ENCODE data around the gene ZYX. TPM values are rescaled to one million over a fixed set of nuclear protein-coding genes. Genes with fewer than 3 reads are reported as not detected.

ZYX gene
- total RNA-seq, 3 donors from 2014 or later (not counting 1 experiment from before 2014, with no cell fraction given) = 168 to 219 (median 186) TPM

GRCh38 chr7:143385891-143386781, 5.0 kb downstream of the ZYX start:
- Histone ChIP-seq H3K27ac (ENCODE audit: low read length) (peak overlapping the region; percentile 64), H3K4me1 (ENCODE audit: control insufficient read depth, insufficient read depth, low read length) (peaks cover 57% of the 10 kb centered on the region), H3K9me3 (ENCODE audit: control insufficient read depth, insufficient read depth, low read length) (no peaks in the 10 kb centered on the region), H3K4me3 (ENCODE audit: low read length) (no peak overlapping the region), H3K27me3 (ENCODE audit: control insufficient read depth, insufficient read depth, low read length) (no peaks in the 10 kb centered on the region), H3K36me3 (ENCODE audit: control insufficient read depth, insufficient read depth, low read length) (peaks cover 43% of the 10 kb centered on the region)
- no peaks in the 10 kb centered on the region for H3K36me3 Mint-ChIP-seq
- H3K27me3 Mint-ChIP-seq (ENCODE audit: low read depth in 2 of 2) = no peaks in the 10 kb centered on the region
- H3K4me3 Mint-ChIP-seq = no peak overlapping the region
- peak; percentile 57 to 70 (median 61) for ATAC-seq
- peaks cover 0 to 18% of the 10 kb centered on the region in 2 donors for H3K4me1 Mint-ChIP-seq
- H3K9me3 Mint-ChIP-seq = no peaks in the 10 kb centered on the region
- TF ChIP-seq CTCF (IDR thresholded peaks at IDR 0.05) = no peak
- 9% methylated on average over 19 of the region's 19 CpGs for WGBS (ENCODE audit: insufficient coverage)
- intact Hi-C loops (cut with micrococcal nuclease) = no loop called here
- no peak overlapping the region for H3K27ac Mint-ChIP-seq
- peak; percentile 43 to 72 for DNase-seq

- Mint-ChIP-seq H3K4me3 (no peak overlapping the region), H3K27ac (peak overlapping the region in 1 of 2 donors; percentile 8), H3K4me1 (peaks cover 0 to 14% of the 10 kb centered on the region in 2 donors), H3K36me3 (no peaks in the 10 kb centered on the region), H3K27me3 (ENCODE audit: low read depth in 2 of 2) (no peaks in the 10 kb centered on the region), H3K9me3 (no peaks in the 10 kb centered on the region)
- intact Hi-C loops (cut with micrococcal nuclease) = no loop called here
- Histone ChIP-seq H3K27me3 (ENCODE audit: control insufficient read depth, insufficient read depth, low read length) (no peaks in the 10 kb centered on the region), H3K36me3 (ENCODE audit: control insufficient read depth, insufficient read depth, low read length) (peaks cover 49% of the 10 kb centered on the region), H3K4me3 (ENCODE audit: low read length) (no peak overlapping the region), H3K4me1 (ENCODE audit: control insufficient read depth, insufficient read depth, low read length) (peaks cover 49% of the 10 kb centered on the region), H3K27ac (ENCODE audit: low read length) (no peak overlapping the region), H3K9me3 (ENCODE audit: control insufficient read depth, insufficient read depth, low read length) (no peaks in the 10 kb centered on the region)
- ATAC-seq (no peak), DNase-seq (peak in 1 of 2 donors; percentile 26)
- TF ChIP-seq CTCF (IDR thresholded peaks at IDR 0.05) = no peak
- WGBS (ENCODE audit: insufficient coverage) = 94% methylated on average over 21 of the region's 23 CpGs
Measured at GRCh38 chr7:143387156-143387975, 6.2 kb downstream of the ZYX start.

GRCh38 chr7:143388051-143388450, 6.9 kb downstream of the ZYX start:
- no peaks in the 10 kb centered on the region for H3K9me3 ChIP-seq (ENCODE audit: control insufficient read depth, insufficient read depth, low read length)
- no peak for DNase-seq
- no peak for TF ChIP-seq CTCF (IDR thresholded peaks at IDR 0.05)
- no peaks in the 10 kb centered on the region for H3K27me3 ChIP-seq (ENCODE audit: control insufficient read depth, insufficient read depth, low read length)
- peaks cover 42% of the 10 kb centered on the region for H3K4me1 ChIP-seq (ENCODE audit: control insufficient read depth, insufficient read depth, low read length)
- Mint-ChIP-seq H3K9me3 (no peaks in the 10 kb centered on the region), H3K27me3 (ENCODE audit: low read depth in 2 of 2) (no peaks in the 10 kb centered on the region), H3K4me3 (no peak overlapping the region), H3K4me1 (peaks cover 0 to 7% of the 10 kb centered on the region in 2 donors), H3K36me3 (no peaks in the 10 kb centered on the region), H3K27ac (peak overlapping the region in 1 of 2 donors; percentile 8)
- H3K36me3 ChIP-seq (ENCODE audit: control insufficient read depth, insufficient read depth, low read length) = peaks cover 51% of the 10 kb centered on the region
- no peak for ATAC-seq
- H3K27ac ChIP-seq (ENCODE audit: low read length) = no peak overlapping the region
- no peak overlapping the region for H3K4me3 ChIP-seq (ENCODE audit: low read length)
- intact Hi-C loops (cut with micrococcal nuclease) = no loop called here
- WGBS (ENCODE audit: insufficient coverage) = 93% methylated on average over 10 of the region's 10 CpGs

All from natural killer cell (primary cell).